Measurements from ENCODE around the gene KIF16B.

DNA sequence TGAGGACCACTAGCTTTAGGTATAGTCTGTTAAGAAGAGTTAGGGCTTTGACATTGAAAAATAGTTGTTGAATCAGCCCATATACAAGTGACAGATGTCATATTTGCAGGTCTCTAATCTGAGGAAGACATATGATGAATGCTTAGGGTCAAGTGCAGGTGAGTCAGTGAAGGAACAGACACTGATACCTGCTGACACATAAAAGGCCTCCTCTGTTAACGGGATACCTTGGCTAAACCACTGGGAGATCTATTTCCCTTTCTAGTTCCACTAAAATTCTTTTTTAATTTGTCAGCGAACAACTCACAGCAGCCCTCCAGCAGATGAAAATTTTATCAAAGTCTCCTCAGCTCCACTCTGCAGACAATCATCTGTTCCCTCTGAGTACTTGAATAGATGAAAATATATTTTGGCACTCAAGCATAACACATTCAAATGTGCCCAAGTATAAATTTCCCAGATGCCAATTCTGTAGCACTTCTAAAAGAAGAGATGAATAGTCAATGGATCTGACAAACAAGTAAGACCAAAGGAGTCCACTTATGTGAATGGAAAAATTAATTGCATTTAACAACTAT lies 154.0 kb downstream of the KIF16B start:
- TF ChIP-seq EZH2 (IDR thresholded peaks at IDR 0.05; ENCODE audit: borderline replicate concordance, low read depth, low read length): no peak
- TF ChIP-seq, protein P1, sequence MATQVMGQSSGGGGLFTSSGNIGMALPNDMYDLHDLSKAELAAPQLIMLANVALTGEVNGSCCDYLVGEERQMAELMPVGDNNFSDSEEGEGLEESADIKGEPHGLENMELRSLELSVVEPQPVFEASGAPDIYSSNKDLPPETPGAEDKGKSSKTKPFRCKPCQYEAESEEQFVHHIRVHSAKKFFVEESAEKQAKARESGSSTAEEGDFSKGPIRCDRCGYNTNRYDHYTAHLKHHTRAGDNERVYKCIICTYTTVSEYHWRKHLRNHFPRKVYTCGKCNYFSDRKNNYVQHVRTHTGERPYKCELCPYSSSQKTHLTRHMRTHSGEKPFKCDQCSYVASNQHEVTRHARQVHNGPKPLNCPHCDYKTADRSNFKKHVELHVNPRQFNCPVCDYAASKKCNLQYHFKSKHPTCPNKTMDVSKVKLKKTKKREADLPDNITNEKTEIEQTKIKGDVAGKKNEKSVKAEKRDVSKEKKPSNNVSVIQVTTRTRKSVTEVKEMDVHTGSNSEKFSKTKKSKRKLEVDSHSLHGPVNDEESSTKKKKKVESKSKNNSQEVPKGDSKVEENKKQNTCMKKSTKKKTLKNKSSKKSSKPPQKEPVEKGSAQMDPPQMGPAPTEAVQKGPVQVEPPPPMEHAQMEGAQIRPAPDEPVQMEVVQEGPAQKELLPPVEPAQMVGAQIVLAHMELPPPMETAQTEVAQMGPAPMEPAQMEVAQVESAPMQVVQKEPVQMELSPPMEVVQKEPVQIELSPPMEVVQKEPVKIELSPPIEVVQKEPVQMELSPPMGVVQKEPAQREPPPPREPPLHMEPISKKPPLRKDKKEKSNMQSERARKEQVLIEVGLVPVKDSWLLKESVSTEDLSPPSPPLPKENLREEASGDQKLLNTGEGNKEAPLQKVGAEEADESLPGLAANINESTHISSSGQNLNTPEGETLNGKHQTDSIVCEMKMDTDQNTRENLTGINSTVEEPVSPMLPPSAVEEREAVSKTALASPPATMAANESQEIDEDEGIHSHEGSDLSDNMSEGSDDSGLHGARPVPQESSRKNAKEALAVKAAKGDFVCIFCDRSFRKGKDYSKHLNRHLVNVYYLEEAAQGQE (IDR thresholded peaks at IDR 0.05; ENCODE audit: borderline replicate concordance): no peak
- TF ChIP-seq, protein P1 (CRISPR knock-in tag; IDR thresholded peaks at IDR 0.05; ENCODE audit: low read depth): no peak
- no peak for TF ChIP-seq ELF4 (CRISPR knock-in tag; IDR thresholded peaks at IDR 0.05)
- no peak for TF ChIP-seq RCOR1 (IDR thresholded peaks at IDR 0.05; ENCODE audit: borderline replicate concordance in 1 of 2, low read depth in 2 of 2, low read length in 2 of 2)
- no peak for TF ChIP-seq ZFPM2 (CRISPR knock-in tag; IDR thresholded peaks at IDR 0.05)
- no peak for TF ChIP-seq MXI1 (IDR thresholded peaks at IDR 0.05; ENCODE audit: low read depth, low read length)
- no peak for TF ChIP-seq BDP1 (IDR thresholded peaks at IDR 0.05; ENCODE audit: insufficient read depth, insufficient read length)
- TF ChIP-seq POLR2A (conservative IDR thresholded peaks at IDR 0.05): no peak
